CD4-positive, alpha-beta T cell (primary cell): ENCODE measurements around the gene CLDN24. TPM values are rescaled to one million over a fixed set of nuclear protein-coding genes. Genes with fewer than 3 reads are reported as not detected.

Source experiments
- ATAC-seq: fragments of 200-7000 bp; cut with Tn5 transposase; one replicate; pipeline ENCODE4 v1.10.0; 2022; ENCODE audit warnings: mild to moderate bottlenecking; ENCODE audit not compliant: poor library complexity
- CTCF ChIA-PET: fragments of 350-600 bp; sonication (Branson Sonifier 250); formaldehyde crosslinking; loops from one replicate; lab custom pipeline; 2021; ENCODE audit warnings: antibody characterized with exemption, inconsistent platforms; lab: Charles Lee
- POLR2A ChIA-PET: fragments of 350-600 bp; sonication (Branson Sonifier 250); formaldehyde crosslinking; loops from one replicate; lab custom pipeline; 2021; ENCODE audit warnings: antibody characterized with exemption, inconsistent platforms; lab: Charles Lee
- DNase-seq, 14 experiments: peaks; one replicate each; pipeline ENCODE4 v3.0.0-alpha.2; 2013 to 2020; ENCODE audit warnings: mixed read lengths in 2 of 14
- H3K27ac ChIP-seq, 2 donors: one replicate each; pipeline versions ENCODE4 v1.5.1 to v1.7.0; 2013; ENCODE audit warnings: low read length in 2 of 2, low read depth in 1 of 2, mild to moderate bottlenecking in 1 of 2
- H3K27me3 ChIP-seq, 2 experiments: 1 replicate in 1 of 2; 2 replicates in 1 of 2; pipeline versions ENCODE4 v1.6.1 to v1.7.0; 2013; ENCODE audit warnings: low read length in 2 of 2, control low read depth in 1 of 2, mild to moderate bottlenecking in 1 of 2, moderate library complexity in 1 of 2; ENCODE audit not compliant: insufficient read depth in 2 of 2, control insufficient read depth in 1 of 2
- H3K36me3 ChIP-seq: one replicate; pipeline ENCODE4 v1.6.1; 2013; ENCODE audit warnings: low read length, control low read depth; ENCODE audit not compliant: insufficient read depth
- H3K4me1 ChIP-seq: one replicate; pipeline ENCODE4 v1.6.1; 2013; ENCODE audit warnings: low read length, control low read depth; ENCODE audit not compliant: insufficient read depth
- H3K4me3 ChIP-seq: one replicate; pipeline ENCODE4 v1.5.1; 2013; ENCODE audit warnings: mild to moderate bottlenecking, low read length, moderate library complexity
- H3K9me3 ChIP-seq, 2 experiments: 1 replicate in 1 of 2; 2 replicates in 1 of 2; pipeline versions ENCODE4 v1.6.1 to v1.7.0; 2013; ENCODE audit warnings: low read length in 2 of 2, mild to moderate bottlenecking in 2 of 2, control low read depth in 1 of 2, moderate library complexity in 1 of 2; ENCODE audit not compliant: control insufficient read depth in 1 of 2, insufficient read depth in 1 of 2
- H3K27ac Mint-ChIP-seq: one replicate; pipeline ENCODE4 v1.8.0; 2020; ENCODE audit warnings: mixed read lengths
- H3K27me3 Mint-ChIP-seq: one replicate; pipeline ENCODE4 v1.8.0; 2021; ENCODE audit warnings: mixed read lengths
- H3K36me3 Mint-ChIP-seq: one replicate; pipeline ENCODE4 v1.8.0; 2021; ENCODE audit warnings: low read depth, mixed read lengths
- H3K4me1 Mint-ChIP-seq: one replicate; pipeline ENCODE4 v1.8.0; 2021; ENCODE audit warnings: low read depth, mixed read lengths
- H3K4me3 Mint-ChIP-seq: one replicate; pipeline ENCODE4 v1.8.0; 2020; ENCODE audit warnings: mild to moderate bottlenecking, mixed read lengths
- H3K9me3 Mint-ChIP-seq: one replicate; pipeline ENCODE4 v1.8.0; 2020; ENCODE audit warnings: mixed read lengths
- CTCF ChIP-seq: fragments of 200-600 bp; IDR thresholded peaks from one replicate; pipeline ENCODE4 v1.8.0; 2022; ENCODE audit warnings: antibody characterized with exemption, mild to moderate bottlenecking
- intact Hi-C, 2 experiments: fragments of 100-400 bp; cut with DNase I in 1 of 2; cut with micrococcal nuclease in 1 of 2; formaldehyde crosslinking; loops; one replicate each; pipeline versions ENCODE4 v1.15.1 to v1.9.0; 2023 to 2025; cut with DNase I, micrococcal nuclease
- total RNA-seq, 174 experiments: library from RNA in 2 of 174; stranded (reverse) in 2 of 174; gene quantifications; one replicate each; pipeline ENCODE4 v1.2.3 and lab custom pipeline; 2021 to 2026

The CLDN24 gene
- total RNA-seq, 2 experiments from 2014 or later, result not detected

GRCh38 chr4:183297675-183298074 lies 24.6 kb downstream of the CLDN24 start:
- no peak overlapping the region for H3K4me3 ChIP-seq
- H3K4me1 ChIP-seq, result no peaks in the 10 kb centered on the region
- ATAC-seq (no peak), DNase-seq (no peak)
- Mint-ChIP-seq H3K4me1 (no peaks in the 10 kb centered on the region), H3K36me3 (no peaks in the 10 kb centered on the region), H3K27me3 (peaks cover 5% of the 10 kb centered on the region), H3K27ac (no peak overlapping the region), H3K4me3 (no peak overlapping the region), H3K9me3 (no peaks in the 10 kb centered on the region)
- intact Hi-C loops, result no loop called here
- H3K27me3 ChIP-seq, result no peaks in the 10 kb centered on the region
- ChIA-PET CTCF (no interaction called here), POLR2A (no interaction called here)
- H3K27ac ChIP-seq, result no peak overlapping the region
- H3K9me3 ChIP-seq, result no peaks in the 10 kb centered on the region
- no peaks in the 10 kb centered on the region for H3K36me3 ChIP-seq
- no peak for TF ChIP-seq CTCF

GRCh38 chr4:183295711-183296110 lies 26.5 kb downstream of the CLDN24 start:
- CTCF ChIA-PET, result no interaction called here
- Mint-ChIP-seq H3K4me3 (no peak overlapping the region), H3K4me1 (no peaks in the 10 kb centered on the region)

GRCh38 chr4:183291070-183291469 lies 31.2 kb downstream of the CLDN24 start:
- Histone ChIP-seq H3K27me3 (no peaks in the 10 kb centered on the region), H3K27ac (no peak overlapping the region), H3K9me3 (no peaks in the 10 kb centered on the region), H3K4me1 (no peaks in the 10 kb centered on the region), H3K36me3 (no peaks in the 10 kb centered on the region), H3K4me3 (no peak overlapping the region)
- intact Hi-C loops, result no loop called here
- ChIA-PET POLR2A (no interaction called here), CTCF (no interaction called here)
- DNase-seq, result no peak
- Mint-ChIP-seq H3K36me3 (peaks cover 15% of the 10 kb centered on the region), H3K9me3 (no peaks in the 10 kb centered on the region), H3K27ac (no peak overlapping the region), H3K4me3 (no peak overlapping the region), H3K4me1 (no peaks in the 10 kb centered on the region), H3K27me3 (no peaks in the 10 kb centered on the region)
- ATAC-seq, result no peak
- TF ChIP-seq CTCF, result no peak

More at GRCh38 chr4:183295711-183296110, 26.5 kb downstream of the CLDN24 start:
- Histone ChIP-seq H3K27me3 (no peaks in the 10 kb centered on the region), H3K36me3 (no peaks in the 10 kb centered on the region), H3K4me3 (no peak overlapping the region), H3K4me1 (no peaks in the 10 kb centered on the region), H3K27ac (no peak overlapping the region), H3K9me3 (no peaks in the 10 kb centered on the region)
- Mint-ChIP-seq H3K9me3 (no peaks in the 10 kb centered on the region), H3K27ac (no peak overlapping the region), H3K36me3 (no peaks in the 10 kb centered on the region), H3K27me3 (peaks cover 5% of the 10 kb centered on the region)
- TF ChIP-seq CTCF, result no peak
- ATAC-seq (no peak), DNase-seq (no peak)
- POLR2A ChIA-PET, result no interaction called here
- intact Hi-C loops, result no loop called here
